HG03135 (cell line): ENCODE measurements around the gene CEP41.

Experiments used
- ATAC-seq: cut with Tn5 transposase; IDR thresholded peaks from one replicate; pipeline ENCODE4 v1.9.1; 2021; ENCODE audit warnings: mild to moderate bottlenecking, moderate library complexity; ENCODE audit not compliant: unreplicated experiment

The CEP41 gene

GRCh38 chr7:130356121-130356875, 84.5 kb downstream of the CEP41 start:
- ATAC-seq = no peak

DNA sequence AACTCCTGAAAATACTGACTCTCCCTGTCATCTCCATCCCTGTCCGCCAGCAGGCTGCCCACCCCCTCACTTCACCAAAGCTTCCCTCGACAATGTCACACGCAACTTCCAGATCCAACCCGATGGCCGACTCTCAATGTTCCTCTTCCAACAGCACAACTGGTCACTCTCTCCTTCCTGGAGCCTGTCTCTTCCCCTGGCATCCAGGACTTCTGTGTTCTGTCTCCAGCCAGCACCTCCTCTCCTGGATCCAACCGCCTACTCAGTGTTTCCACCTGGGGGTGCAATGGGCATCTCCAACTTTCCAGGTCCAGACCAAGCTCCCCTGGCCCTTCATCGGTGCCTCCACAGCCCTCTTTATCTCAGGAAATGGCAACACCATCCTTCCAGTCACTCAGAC, 87.6 kb downstream of the CEP41 start:
- ATAC-seq = no peak

GRCh38 chr7:130352194-130353074, 88.4 kb downstream of the CEP41 start:
- no peak for ATAC-seq

- ATAC-seq = no peak
Measured at GRCh38 chr7:130351791-130352090, 89.1 kb downstream of the CEP41 start.

GRCh38 chr7:130350945-130351790, 89.6 kb downstream of the CEP41 start:
- ATAC-seq = no peak

GRCh38 chr7:130349911-130350782, 90.7 kb downstream of the CEP41 start:
- ATAC-seq = no peak

GRCh38 chr7:130346941-130347340, 93.9 kb downstream of the CEP41 start:
- no peak for ATAC-seq

DNA sequence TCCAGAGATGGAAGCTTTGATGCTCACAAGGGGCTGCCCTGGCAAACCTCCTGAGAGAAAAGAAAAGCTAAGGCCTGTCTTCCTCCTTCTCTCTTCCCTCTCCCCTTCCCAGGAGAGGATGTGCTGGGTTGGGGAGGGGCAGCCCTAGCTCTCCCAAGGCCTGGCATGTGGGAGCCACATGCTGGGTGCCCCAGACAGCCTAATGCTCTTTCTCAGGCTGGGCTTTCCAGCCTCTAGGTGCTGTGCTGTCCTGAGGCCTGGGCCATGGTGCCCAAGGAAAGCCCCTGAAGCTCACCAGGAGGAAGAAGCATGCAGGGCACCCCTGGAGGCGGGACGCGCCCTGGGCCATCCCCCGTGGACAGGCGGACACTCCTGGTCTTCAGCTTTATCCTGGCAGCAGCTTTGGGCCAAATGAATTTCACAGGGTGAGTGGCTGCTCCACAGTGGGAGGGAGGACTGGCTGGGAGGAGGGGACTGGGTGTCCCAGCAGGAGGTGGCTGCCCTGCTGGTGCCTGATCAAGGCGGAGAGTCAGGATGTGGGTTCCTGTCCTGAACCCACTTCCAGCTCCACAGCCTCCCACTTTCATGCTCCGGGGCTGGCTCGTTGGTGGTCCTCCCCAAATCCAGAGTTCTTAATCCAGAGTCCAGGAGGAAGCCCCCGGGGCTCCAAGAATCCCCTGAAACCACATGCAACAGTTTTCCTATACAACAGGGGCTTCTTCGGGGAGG, 94.5 kb downstream of the CEP41 start:
- ATAC-seq = no peak

DNA sequence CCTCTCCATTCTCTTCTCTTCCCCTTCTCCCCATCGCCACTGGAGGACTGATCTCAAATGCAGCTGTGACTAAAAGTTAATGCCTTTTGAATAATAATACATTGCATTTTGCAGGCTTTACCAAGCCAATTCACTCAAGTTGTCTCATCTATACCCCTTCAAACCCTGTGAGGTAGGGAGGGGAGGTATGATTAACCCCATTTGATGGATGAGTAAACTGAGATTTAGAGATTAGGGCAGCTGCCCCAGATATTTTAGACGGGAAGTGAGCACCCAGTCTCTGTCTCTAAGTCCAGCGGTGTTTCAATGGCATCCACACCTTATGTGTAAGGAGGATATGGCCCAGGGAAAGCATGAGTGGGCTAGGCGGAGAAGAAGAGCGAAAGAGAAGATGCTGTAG, 95.1 kb downstream of the CEP41 start:
- ATAC-seq = no peak

DNA sequence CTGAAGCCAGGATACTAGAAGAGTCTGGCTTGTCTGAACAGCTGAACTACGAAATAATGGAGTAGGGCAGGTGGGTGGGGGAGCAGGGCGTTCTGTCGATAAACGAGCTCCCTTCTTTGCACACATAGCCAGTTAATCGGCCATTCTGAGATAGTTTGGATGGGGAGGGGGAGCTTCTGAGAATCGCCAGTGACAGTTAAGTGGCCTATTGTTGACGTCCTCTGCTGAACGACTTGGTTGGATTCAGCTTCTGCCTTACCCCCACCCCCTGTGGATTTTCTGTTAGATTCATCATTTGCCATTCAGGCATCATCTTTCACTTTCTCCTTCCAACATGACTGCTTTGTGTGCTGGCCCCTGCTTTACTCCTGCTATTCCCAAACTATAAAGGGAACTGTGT, 95.7 kb downstream of the CEP41 start:
- no peak for ATAC-seq

GRCh38 chr7:130344271-130344866, 96.4 kb downstream of the CEP41 start, which contains the start of gene CPA5:
TSS of gene CPA5 (plus strand) at chr7:130344816. CDS start at chr7:130346486, 1,670 bp downstream.
- no peak for ATAC-seq
